SK-N-MC (cell line): ENCODE data around the gene ZNF771.

Experiments
- DNase-seq: peaks from one replicate; pipeline ENCODE4 v3.0.0-alpha.2; 2011; ENCODE audit warnings: low read depth, low spot score
- H3K27ac ChIP-seq: fragments of 200-600 bp; sonication (generic); 2 replicates; pipeline ENCODE4 v1.5.1; 2016; ENCODE audit warnings: mixed run types
- H3K36me3 ChIP-seq: fragments of 200-600 bp; sonication (generic); 2 replicates; pipeline ENCODE4 v1.6.1; 2017; ENCODE audit warnings: antibody characterized with exemption, low read length, mixed read lengths; ENCODE audit not compliant: insufficient read depth
- H3K4me3 ChIP-seq: fragments of 200-600 bp; sonication (generic); 2 replicates; pipeline ENCODE4 v1.5.1; 2016
- H3K9ac ChIP-seq: fragments of 200-600 bp; sonication (generic); 2 replicates; pipeline ENCODE4 v1.8.0; 2017; ENCODE audit warnings: mixed run types, mixed read lengths; ENCODE audit not compliant: insufficient read length
- H3K9me3 ChIP-seq: fragments of 200-600 bp; sonication (generic); 2 replicates; pipeline ENCODE4 v1.6.1; 2017; ENCODE audit warnings: low read depth, mild to moderate bottlenecking, antibody characterized with exemption, low read length, moderate library complexity, mixed read lengths
- EZH2 ChIP-seq: fragments of 200-600 bp; sonication (generic); IDR thresholded peaks from one replicate; pipeline ENCODE4 v1.6.1; 2017; ENCODE audit warnings: antibody characterized with exemption
- FOXP2 ChIP-seq: optimal IDR thresholded peaks from 2 replicates; pipeline ENCODE3; 2011; ENCODE audit warnings: mild to moderate bottlenecking, moderate library complexity; ENCODE audit not compliant: insufficient read depth; ENCODE audit errors: extremely low read length, control extremely low read depth
- POLR2AphosphoS5 ChIP-seq: IDR thresholded peaks from 2 replicates; pipeline ENCODE4 v1.6.1; 2012; ENCODE audit warnings: mild to moderate bottlenecking, low read depth, low read length, borderline replicate concordance

Gene ZNF771

DNA sequence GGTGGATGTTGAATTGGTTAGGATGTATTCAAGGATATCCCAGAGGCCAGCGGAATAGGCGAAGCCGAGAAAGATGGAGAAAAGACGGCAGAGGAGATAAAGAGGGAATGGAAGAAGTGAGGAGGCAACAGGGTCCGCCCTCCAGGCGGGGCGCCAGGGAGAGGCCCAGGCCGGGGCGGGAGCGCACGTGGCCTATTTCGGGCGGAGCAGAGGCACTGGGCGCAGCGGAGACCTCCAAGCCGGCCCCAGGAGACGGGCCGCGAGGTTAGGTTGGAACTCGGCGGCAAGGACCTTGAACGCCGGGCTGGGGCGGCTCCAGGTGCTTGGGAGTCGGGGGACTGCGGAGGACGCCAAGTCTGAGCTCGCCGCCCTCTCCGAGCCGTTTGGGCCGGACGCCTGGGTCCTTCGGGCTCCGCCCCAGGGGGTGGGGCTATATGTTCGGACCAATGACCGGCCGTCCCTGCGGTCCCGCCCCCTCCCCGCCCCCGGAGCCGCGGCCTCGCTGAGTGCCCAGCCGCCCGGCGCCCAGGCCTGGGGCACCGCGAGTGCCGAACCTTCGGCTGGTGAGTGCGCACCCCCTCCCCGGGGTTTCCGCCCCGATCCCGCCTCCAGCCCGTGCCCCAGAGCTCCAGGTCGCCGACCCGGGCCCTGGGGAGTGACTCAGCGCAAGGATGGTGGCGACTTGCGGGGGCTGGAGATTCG lies at the start of gene ZNF771:
Gene ZNF771, plus strand, starts transcription at position 505 of the 702 bp plus-strand sequence. CDS start 448 bp downstream, outside the sequence.
- Histone ChIP-seq H3K27ac (no peak within 1 kb of the TSS), H3K9ac (peak within 1 kb of the TSS; percentile 73), H3K4me3 (peak within 1 kb of the TSS; percentile 90), H3K9me3 (no peaks in the 10 kb centered on the region), H3K36me3 (no peaks in the 10 kb centered on the region; the same call in 1 of the 2 replicates)
- no peak for TF ChIP-seq EZH2
- no peak for TF ChIP-seq FOXP2
- TF ChIP-seq POLR2AphosphoS5, result peak; percentile 81
- DNase-seq, result no peak

DNA sequence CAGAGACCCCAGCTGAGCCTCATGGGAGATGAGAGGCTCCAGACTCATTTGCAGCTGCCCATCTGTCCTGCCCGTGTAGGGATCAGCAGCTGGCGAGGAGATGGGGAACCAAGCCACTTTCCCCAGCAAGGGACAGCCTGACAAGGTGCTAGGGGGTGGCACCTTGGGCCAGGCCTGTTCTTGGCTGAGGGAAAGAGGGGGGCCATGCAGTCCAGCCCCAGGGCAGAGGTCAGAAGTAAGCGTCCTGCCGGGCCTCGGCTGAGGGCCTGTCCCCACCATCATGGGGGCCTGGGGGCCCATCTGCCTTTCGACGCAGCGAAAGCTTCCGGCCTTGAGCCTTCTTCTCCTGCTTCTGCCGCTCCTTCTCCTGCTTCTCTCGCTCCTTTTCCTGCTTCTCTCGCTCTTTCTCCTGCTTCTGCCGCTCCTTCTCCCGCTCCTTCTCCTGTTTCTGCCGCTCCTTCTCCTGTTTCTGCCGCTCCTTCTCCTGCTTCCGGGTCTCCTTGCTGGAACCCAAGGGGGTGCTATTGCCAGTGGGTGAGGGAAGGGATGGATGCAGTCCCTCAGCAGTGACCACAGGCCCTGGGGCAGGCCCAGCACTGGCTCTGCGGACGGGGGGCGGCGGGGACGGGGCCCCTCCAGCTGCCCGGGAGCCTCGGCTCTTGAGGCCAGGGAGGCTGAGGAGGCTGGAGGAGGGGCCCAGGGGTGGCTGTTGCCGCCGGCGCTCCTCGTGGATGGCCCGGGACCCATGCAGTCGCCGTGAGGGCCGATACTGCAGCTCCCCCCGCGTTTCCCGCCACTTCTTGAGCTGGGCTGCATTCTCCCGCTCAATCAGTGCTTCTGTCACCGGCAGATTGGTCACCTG lies 49.5 kb upstream of the ZNF771 start:
- TF ChIP-seq POLR2AphosphoS5 (no peak), EZH2 (no peak), FOXP2 (no peak)
- H3K4me3 ChIP-seq, result no peak overlapping the region
- H3K9me3 ChIP-seq, result no peaks in the 10 kb centered on the region
- no peak overlapping the region for H3K9ac ChIP-seq
- H3K36me3 ChIP-seq, result peaks cover 30% of the 10 kb centered on the region; the same call in 1 of the 2 replicates
- no peak overlapping the region for H3K27ac ChIP-seq
- no peak for DNase-seq

GRCh38 chr16:30358577-30358936 lies 48.8 kb upstream of the ZNF771 start:
- DNase-seq, result no peak
- no peak overlapping the region for H3K4me3 ChIP-seq
- no peak for TF ChIP-seq FOXP2
- TF ChIP-seq POLR2AphosphoS5, result no peak
- TF ChIP-seq EZH2, result no peak
- H3K9me3 ChIP-seq, result no peaks in the 10 kb centered on the region
- peaks cover 32% of the 10 kb centered on the region; the same call in 1 of the 2 replicates for H3K36me3 ChIP-seq
- H3K9ac ChIP-seq, result no peak overlapping the region
- H3K27ac ChIP-seq, result no peak overlapping the region

DNA sequence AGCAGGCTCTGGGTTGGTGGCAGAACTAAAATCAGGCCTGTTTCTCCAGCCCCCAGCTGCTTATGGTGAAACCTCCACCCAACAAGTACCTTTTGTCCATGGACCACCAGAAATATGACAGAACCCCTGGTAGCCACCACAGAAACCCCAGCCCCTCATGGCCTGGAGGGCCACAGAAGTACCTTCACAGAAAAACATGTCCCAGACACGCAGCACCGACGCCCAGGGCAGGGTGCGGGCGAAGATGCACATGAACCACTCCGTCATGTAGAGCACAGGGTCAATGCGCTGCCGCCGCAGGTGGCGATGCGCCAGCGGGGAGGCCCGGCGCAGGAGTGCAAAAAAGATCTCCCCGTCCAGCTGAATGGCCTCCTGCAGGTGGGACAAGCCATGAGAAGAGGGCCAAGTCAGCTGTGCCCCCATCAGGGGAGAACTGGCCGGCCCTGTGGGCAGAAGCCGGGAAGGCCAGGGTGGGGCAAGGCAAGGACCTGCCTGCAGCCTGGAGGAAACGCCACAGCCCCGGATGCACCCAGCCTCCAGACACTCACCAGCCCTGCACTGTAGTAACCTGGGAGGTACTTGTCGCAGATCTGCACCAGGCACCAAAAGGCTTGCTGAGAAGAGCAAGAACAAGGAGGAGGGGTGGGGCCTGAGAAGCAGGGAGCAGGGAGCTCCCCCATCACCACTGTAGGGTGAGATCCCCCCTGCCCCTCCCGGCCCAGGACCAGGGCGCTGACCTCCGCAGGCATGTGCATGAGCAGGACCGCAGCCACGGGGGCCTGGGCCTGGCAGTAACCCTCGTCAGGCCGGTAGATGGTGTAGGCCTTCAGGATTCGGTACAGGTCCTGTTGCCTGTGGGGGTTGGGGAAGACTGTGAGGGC lies 48.2 kb upstream of the ZNF771 start:
- Histone ChIP-seq H3K4me3 (no peak overlapping the region), H3K9me3 (no peaks in the 10 kb centered on the region), H3K9ac (no peak overlapping the region), H3K36me3 (peaks cover 29% of the 10 kb centered on the region; the same call in 1 of the 2 replicates), H3K27ac (no peak overlapping the region)
- TF ChIP-seq POLR2AphosphoS5, result no peak
- TF ChIP-seq EZH2, result no peak
- TF ChIP-seq FOXP2, result no peak
- DNase-seq, result no peak

GRCh38 chr16:30359871-30360170 lies 47.6 kb upstream of the ZNF771 start:
- H3K9ac ChIP-seq, result no peak overlapping the region
- H3K4me3 ChIP-seq, result no peak overlapping the region
- no peak for DNase-seq
- H3K27ac ChIP-seq, result no peak overlapping the region
- no peaks in the 10 kb centered on the region for H3K9me3 ChIP-seq
- H3K36me3 ChIP-seq, result peaks cover 35% of the 10 kb centered on the region; the same call in 1 of the 2 replicates
- TF ChIP-seq POLR2AphosphoS5, result no peak
- no peak for TF ChIP-seq EZH2
- no peak for TF ChIP-seq FOXP2

DNA sequence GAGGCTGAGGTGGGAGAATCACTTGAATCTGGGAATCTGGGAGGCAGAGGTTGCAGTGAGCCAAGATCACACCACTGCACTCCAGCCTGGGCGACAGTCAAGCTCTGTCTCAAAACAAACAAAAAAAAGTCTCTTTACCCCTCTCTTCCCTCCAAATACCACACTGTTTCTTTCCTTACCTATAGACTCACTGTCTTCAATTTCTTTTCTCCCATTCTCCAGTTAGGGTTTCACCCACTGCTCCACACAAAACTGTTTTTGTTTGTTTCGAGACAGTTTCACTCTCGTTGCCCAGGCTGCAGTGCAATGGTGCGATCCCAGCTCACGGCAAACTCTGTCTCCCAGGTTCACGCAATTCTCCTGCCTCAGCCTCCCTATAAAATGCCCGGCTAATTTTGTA lies 46.2 kb upstream of the ZNF771 start:
- TF ChIP-seq FOXP2 (no peak), EZH2 (no peak), POLR2AphosphoS5 (no peak)
- peaks cover 41% of the 10 kb centered on the region; the same call in 1 of the 2 replicates for H3K36me3 ChIP-seq
- no peak overlapping the region for H3K9ac ChIP-seq
- no peak for DNase-seq
- H3K27ac ChIP-seq, result no peak overlapping the region
- H3K4me3 ChIP-seq, result no peak overlapping the region
- no peaks in the 10 kb centered on the region for H3K9me3 ChIP-seq

GRCh38 chr16:30365200-30365599 lies 42.2 kb upstream of the ZNF771 start:
- Histone ChIP-seq H3K4me3 (no peak overlapping the region), H3K9ac (no peak overlapping the region), H3K27ac (no peak overlapping the region), H3K36me3 (peaks cover 25% of the 10 kb centered on the region; the same call in 1 of the 2 replicates), H3K9me3 (no peaks in the 10 kb centered on the region)
- DNase-seq, result no peak
- TF ChIP-seq EZH2 (no peak), FOXP2 (no peak)

- no peak overlapping the region for H3K9ac ChIP-seq
Observed at GRCh38 chr16:30366511-30366910, 40.9 kb upstream of the ZNF771 start.

More at GRCh38 chr16:30366511-30366910, 40.9 kb upstream of the ZNF771 start:
- no peak overlapping the region for H3K27ac ChIP-seq
- H3K4me3 ChIP-seq, result no peak overlapping the region
- H3K9me3 ChIP-seq, result no peaks in the 10 kb centered on the region
- no peak for DNase-seq
- TF ChIP-seq FOXP2, result no peak
- TF ChIP-seq POLR2AphosphoS5, result no peak
- TF ChIP-seq EZH2, result no peak
- peaks cover 25% of the 10 kb centered on the region; the same call in 1 of the 2 replicates for H3K36me3 ChIP-seq
